HG02678 (cell line): ENCODE results near the gene CDHR2.
"Not testable (repeated sequence)": the region's sequence is repeated elsewhere in the genome, so short reads cannot be mapped to it uniquely, and the experiment has no call there.

ENCODE experiments used
- ATAC-seq: cut with Tn5 transposase; IDR thresholded peaks from one replicate; pipeline ENCODE4 v1.9.1; 2021; ENCODE audit warnings: mild to moderate bottlenecking, moderate library complexity; ENCODE audit not compliant: unreplicated experiment

Gene CDHR2

DNA sequence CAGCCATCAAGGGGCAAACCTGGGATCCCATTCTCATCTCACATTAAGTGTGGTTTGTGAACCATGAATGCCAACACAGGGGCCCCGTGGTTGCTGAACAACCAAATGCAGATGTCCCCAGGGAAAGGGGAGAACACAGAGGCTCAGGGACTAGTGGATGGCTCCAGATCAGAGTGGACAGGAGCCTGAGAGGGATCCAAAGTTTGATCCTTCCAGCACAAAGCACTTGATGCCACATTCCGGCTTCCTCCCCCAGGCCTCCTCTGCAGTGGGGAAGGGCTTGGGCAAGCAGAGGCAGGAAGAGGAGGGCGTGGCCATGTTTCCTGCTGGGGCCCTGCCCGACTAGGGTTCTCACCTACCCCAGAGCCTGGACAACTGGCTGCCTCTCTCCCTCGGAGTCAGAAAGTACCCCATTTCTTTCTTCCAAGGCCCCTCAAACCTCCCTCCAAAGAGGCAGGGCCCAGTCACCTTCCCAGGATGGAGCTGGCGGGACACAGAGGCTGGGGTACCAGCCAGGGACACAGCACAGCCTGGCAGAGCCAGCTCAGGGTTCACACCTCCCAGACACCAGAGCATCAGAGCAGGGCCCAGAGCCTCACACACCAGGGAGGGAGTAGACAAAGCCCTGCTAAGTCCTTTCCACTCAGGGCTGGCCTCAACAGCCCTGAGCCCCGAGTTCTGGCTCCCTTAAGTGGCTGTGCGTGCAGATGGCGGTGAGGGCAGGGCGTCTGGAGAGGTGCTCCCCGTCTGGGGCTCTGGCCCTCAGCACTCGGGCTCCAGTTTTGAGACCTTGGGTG lies 7.6 kb upstream of the CDHR2 start:
- no peak for ATAC-seq

DNA sequence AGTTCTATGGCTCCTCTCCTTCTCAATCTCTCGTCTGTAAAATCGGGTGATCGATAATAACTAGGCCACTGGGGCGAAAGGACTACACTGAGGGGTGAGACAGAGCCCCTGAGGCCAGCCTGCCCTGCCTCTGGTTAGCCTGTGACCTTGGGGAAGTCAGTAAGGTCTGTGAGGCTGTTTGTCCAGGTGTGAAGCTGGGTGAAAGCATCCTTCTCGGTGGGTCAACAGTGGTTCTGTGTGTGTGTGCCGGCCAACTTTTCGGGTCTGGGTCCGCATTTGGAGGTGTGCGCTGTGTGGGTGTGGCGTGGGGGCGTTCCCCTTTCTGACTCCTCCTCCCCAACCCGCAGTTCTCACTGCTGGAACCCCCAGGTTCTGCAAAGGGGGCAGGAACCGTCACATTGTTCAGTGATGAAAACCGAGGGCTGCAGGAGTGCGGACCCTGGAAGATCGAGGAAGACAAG lies 7.0 kb upstream of the CDHR2 start:
- ATAC-seq, result no peak

DNA sequence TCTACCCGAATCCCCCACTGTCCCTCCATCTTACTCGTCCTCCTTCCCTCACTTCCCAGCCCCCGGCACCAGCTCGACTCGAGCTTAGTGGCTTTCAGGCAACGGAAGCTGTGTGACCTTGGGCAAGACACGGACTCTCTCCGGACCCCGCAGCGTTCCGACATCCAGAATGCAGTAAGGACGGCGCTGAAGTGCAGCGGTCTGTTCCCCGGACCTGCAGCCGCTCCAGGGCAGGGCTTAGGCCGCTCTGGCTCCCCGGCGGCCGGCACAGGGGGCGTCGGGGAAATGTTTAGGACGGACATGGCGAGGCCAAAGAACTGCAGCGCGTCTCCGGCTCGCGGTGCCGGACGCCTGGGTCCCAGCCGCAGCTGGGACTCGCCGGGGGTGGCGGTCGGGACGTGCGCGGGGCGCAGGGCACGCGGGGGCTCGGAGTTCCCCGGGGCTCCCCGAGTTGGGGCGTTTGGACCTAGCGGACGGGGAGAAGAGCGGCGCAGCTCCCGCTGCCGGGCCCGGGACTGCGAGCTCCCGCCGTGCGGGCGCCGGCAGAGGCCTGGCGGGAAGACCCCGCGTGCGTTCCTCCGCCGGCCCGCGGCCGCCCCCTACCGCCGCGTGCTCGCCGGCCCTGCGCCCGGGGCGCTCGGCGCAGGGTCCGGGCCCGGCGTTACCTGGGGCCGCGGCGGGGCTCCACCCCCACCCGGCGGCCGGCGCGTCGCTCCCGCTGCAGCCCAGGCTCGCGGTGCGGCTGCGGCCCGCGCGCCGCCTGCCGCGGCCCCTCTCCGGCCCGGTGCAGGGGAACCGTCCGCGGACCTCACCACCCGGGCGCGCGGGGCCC lies 6.3 kb upstream of the CDHR2 start:
- peak; percentile 56 for ATAC-seq

DNA sequence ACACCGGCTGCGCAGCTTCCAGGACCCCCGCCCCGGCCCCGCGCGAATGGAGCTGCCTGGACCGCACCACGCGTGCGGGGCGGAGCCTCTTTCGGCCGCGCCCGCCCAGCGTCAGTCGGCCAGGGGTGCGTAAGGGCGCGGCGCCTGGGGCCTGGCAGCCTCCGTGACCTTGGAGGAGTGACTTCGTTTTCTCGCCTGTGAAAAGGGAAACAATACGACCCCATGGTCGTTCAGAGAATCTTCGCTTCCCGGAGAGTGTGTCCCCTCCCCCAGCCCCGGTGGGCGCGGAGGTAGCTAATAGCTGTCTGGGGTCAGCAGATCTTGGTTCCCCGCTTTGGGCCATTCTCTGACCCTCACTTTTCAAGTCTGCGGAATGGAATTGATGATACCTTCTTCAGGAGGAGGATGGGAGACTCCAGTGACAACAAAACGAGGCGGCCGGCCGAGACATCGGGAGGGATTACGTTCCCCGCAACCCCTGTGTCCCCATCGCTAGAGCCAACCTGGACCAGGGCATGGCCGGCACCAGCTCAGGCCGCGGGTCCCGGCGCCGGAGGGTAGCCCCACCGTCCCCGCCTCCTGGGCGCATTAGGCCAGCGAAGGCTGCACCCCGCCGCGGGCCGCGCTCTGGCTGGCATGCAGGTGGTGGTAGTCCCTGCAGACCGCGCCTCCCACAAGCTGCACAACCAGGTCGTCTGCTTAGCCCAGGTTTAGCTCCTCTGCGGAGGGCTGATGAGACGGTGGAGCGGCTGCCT lies 5.5 kb upstream of the CDHR2 start:
- ATAC-seq, result peak; percentile 80

DNA sequence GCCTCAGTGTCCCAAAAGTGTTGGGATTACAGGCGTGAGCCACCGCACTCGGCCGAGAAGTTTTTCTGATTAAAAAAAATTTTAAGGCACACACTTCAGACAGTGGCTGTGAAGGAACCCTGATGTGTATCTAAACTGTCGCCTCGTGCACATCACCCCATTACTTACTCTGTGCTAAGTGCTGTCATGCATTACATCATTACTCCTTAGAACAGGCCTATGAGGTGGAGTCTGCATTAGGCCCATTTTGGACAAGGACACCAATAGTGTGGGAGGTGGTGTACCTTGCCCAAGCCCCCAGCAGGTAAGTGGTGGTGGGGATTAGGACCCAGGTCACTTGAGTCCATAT lies 3.8 kb upstream of the CDHR2 start:
- ATAC-seq, result no peak

DNA sequence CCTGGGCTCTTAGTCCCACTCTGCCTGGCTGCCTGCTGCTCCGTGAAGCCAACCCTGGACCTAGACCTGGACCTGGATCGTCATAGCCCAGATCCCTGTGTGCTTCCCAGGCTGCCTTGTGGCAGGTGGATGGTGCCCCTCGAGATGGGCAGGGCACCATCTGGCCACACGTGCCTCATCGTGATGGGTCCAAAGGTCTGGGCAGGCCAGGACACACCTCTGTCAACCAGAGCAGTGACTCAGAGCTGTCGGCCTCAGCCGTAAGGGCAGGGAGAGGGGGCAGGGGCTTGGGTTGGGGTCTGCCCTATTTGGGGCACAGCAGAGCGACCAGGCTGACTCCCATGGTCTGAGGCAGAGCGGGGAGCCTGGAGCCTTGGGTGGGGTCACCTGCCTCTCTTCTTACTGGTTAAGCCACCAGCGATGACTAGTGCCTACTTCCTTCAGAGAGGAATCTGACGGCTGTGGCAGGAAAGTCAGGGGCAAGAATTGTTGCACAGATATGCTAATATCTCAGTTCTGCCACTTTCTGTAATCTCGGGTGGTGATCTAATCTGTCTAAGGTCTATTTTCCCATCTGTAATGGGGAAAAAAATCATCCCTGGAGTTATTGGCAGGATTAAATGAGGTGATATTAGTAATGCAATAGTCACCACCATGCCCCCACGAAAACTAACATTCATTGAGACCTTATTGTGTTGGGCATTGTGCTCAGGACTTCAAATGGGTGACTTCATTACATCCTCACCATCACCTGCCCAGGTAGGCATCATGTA lies 3.2 kb upstream of the CDHR2 start:
- no peak for ATAC-seq

DNA sequence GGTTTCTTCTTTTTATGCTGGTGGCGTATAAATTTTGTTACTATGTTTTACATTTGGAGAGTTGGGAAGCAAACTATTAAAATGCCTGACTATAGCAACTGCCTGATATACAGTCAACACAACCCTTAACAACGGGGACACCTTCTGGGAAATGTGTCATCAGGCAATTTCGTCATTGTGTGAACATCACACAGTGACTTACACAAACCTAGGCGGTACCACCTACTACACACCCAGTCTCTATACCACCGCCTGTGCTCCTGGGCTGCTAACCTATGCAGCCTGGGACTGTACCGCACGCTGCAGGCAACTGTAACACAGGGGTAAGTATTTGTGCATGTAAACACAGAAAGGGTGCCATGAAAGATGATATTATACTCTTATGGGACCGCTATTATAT lies 1.3 kb upstream of the CDHR2 start:
- no peak for ATAC-seq

DNA sequence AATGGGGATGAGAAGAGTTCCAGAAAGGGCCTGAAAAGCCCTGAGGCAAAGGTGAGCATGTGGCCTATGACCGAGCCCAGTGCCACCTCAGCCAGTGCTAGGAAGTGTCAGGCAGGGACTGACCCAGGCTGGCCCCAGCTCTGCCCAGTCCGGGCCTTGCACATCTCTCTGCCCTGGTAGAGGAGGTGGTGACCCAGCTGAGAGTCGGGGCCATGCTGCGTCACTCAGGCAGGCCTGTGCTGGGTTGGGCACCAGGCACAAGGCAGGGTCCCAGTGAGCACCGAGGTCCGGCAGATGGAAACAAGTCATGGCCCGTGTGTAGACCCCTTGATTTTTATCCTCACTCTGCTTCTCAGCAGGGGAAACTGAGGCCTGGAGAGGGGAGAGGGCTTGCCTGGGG lies 729 bp downstream of the CDHR2 start:
- ATAC-seq, result no peak

DNA sequence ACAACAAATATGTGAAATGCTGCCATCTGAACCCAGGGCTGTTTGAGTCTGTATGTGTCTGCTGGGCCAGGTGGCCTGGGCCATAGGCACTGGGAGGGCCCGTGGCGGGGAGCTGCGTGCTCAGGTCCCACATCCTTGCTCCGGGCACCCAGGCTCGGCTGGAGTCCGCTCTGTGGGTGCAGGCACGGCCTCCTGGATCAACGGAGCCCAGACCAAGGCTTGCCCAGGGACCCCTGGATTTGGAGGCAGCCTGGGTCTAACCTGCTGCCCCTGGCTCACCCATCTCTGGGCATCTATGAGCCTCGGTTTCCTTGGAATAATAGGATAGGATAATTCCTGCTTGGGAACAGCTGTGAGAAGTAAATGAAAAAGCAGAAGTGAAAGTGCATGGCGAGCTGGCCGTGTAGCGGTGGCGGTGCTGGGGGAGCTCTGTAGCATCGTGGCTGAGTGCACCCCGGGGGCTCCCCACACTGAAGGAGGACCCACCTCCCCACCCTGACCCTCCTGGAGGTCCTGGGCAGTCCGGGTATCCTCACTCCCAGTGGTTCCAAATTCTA lies 1.2 kb downstream of the CDHR2 start:
- no peak for ATAC-seq

DNA sequence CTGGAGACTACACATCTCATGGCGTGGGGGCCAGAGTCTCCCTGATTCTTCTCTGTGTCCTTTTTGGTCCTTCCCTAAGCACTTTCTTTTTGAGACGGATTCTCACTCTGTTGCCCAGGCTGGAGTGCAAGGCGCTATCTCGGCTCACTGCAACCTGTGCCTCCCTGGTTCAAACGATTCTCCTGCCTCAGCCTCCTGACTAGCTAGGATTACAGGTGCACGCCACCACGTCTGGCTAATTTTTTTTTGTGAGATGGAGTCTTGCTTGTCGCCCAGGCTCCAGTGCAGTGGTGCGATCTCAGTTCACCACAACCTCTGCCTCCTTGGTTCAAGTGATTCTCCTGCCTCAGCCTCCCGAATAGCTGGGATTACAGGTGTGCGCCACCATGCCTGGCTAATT lies 1.8 kb downstream of the CDHR2 start:
- ATAC-seq, result not testable (repeated sequence)

DNA sequence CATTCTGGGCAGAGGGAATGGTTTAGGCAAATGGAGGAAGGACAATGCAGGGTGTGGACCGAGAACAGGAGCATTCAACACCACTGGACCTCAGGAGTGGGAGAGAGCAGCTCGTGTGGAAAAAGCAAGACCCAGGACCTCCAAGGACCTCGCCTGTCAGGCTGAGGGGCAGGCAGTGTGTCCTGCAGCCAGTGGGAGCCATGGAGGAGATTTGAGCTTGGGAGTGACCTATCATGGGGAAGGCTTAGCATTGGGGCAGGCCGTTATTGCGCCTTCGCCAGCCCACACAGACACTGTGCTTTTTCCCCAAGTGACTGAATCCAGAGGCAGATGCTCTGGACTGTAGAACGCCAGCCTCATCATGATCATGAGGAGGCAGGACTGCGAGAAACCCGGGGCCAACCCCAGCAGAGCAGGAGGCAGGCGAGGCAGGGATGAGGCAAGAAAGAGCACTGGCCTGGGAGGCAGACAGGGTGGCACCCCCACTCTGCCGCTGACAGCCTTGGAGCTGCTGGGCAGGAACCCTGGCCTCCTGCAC lies 3.3 kb downstream of the CDHR2 start:
- ATAC-seq, result no peak

DNA sequence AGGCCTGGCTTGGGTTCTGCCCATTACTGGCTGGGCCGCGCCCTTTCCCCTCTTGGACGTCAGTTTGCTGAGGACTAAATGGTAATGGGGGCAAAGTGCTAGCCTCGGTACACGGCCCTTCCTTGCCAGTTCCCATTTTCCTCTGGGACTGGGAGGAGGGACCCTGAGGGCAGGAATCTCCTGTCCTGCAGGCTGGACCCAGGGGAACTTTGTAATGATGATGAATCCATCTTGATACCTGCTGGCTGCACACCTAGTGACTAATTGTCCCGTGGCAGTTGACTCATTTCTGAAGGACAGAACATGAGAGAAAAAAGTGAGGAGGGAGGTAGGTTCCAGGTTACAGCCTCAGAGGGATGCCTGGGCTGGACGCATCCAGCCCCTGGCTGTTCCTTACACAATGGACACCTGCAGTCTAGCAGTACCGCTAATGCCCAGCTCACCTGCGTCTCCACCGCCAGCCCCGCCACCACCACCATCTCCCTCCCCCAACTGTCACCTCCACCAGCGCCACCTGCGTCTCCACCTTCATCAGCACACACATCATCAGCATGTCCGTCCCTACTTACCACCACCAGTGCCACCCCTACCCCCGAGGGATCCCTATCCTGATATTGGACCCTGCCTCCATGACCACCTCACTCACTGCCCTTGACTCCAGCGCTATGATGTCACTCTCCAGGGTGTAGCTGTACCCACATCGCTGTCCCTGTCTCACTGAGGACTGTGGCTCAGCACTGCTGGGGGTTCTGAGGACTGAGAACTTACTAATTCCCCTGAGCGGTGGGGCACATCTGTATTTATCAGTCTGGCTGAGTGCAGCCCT lies 4.3 kb downstream of the CDHR2 start:
- no peak for ATAC-seq

DNA sequence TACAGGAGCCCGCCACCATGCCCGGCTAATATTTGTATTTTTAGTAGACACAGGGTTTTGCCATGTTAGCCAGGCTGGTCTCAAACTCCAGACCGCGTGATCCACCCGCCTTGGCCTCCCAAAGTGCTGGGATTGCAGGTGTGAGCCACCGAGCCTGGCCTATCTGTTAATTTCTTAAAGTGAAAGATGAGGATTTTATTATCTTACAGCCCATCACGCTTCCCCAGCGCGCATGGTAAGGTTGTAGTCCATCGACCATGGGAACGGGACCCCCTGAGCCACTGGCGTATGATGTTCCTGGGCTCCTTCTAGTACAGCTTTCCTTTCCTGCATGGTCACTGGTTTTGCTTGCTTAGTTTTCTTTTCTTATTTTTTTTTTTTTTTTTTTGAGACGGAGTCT lies 8.7 kb downstream of the CDHR2 start:
- ATAC-seq, result no peak

DNA sequence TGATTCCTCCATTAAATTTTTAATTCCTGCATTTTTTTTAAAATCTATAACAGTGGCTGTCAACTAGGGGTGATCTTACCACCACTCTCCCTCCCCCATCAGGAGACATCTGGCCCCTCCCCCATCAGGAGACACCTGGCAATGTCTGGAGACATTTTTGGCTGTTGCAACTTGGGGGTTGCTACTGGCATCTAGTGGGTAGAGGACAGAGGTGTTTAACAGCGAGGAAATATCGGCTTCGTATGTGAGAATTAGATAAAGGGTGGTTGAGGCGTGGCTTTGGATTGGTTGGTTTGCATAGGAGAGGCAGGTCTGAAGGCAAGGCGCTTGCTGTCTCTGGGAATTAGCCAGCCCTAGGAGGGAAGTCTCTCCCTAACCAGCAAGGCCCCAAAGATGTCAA lies 10.5 kb downstream of the CDHR2 start:
- ATAC-seq, result no peak

DNA sequence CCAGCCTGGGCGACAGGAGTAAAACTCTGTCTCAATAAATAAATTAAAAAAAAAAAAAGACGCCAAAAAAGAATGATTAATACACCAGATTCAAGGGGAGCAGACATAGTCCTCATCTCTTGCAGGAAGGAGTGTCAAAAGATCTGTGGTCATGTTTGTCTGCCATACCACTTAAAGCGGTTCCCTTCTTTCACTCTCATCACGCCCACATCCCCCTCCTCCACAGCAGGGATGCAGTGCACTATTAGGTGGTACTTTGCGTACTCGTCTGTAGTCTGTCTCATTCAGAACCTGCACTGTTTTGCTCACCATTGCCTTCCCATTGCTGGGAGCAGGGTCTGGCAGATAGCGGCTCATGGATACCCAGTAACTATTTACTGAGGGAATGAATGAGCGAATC lies 11.2 kb downstream of the CDHR2 start:
- ATAC-seq, result no peak

DNA sequence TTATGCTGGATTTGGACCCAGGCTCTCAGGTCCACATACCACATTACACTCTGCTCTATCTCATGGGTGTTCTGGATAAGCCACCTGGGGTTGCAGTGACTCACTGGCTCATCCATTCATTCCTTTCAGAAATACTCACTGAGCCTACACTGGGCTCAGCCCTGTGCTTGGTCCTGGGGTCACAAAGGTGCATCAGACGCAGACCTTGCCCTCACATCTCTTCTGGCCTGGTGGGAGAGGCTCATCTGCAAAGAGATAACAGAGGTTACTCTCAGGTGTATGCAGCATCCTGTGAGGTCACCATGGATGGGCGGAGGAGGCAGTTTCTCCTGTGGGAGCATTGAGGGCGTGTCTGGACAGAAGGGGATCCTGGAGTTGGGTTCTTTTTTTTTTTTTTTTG lies 12.1 kb downstream of the CDHR2 start:
- ATAC-seq, result no peak

DNA sequence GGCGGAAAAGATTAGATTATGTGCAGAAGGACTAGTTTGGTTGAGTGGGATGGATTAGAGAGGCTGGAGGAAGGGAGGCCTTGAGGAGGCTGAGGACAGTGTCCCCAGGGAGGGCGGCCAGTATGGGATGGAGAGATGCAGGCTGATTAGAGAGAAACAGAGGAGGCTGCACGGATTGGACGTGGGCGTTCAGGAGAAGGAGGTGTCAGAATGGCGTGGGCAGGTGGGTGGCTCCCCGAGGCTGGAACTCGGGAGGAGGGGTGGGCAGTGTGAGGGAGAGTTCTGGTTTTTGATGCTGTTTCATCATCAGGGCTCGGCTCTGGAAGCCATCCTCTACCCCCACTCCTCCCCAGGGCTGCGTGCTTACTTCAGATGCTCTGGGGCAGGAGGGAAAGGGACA lies 13.0 kb downstream of the CDHR2 start:
- ATAC-seq, result no peak

DNA sequence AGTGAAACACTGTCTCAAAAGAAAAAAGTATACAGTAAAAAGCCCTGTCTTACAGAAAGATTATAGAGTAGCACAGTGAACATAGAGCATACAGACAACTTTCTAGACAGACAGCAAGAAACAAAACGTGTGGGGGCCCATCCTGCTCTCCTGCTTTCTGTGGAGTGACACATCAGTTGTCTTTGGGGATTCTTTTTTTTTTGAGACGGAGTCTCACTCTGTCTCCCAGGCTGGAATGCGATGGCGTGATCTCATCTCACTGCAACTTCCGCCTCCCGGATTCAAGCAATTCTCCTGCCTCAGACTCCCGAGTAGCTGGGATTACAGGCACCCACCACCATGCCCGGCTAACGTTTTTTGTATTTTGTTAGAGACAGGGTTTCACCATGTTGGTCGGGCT lies 14.9 kb downstream of the CDHR2 start:
- ATAC-seq, result no peak

DNA sequence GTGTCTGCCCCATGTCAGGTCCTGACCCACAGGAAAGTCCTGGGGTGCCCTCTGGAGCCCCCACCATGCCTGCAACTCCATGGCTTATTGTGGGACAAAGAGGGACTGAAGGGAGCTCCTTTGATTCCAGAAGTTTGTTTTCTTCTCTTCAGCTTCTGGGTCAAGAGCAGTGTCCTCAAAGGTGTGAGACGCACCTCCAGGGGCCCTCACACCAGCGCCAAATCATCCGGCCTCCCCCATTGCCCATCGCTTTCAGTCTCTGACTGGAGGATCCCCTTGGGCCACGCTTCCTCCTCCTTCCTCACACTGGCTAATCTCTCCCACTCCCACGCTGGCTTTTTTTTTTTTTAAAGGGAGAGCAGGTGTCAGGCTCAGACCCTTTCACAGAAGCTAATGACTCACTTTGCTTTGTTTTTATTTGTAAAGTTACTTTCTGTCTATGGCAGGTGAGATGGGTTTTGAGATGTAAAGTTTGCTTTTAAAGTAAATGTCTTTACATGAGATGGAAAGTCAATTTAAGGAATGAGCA lies 16.7 kb downstream of the CDHR2 start:
- ATAC-seq, result no peak
